Iris pigment epithelial cell (primary cell): ENCODE data around the gene UNC5B.
"Not testable (repeated sequence)": the region's sequence is repeated elsewhere in the genome, so short reads cannot be mapped to it uniquely, and the experiment has no call there.

Source experiments
- DNase-seq: peaks from one replicate; pipeline ENCODE4 v3.0.0-alpha.2; 2011; ENCODE audit warnings: low read depth

The UNC5B gene

DNA sequence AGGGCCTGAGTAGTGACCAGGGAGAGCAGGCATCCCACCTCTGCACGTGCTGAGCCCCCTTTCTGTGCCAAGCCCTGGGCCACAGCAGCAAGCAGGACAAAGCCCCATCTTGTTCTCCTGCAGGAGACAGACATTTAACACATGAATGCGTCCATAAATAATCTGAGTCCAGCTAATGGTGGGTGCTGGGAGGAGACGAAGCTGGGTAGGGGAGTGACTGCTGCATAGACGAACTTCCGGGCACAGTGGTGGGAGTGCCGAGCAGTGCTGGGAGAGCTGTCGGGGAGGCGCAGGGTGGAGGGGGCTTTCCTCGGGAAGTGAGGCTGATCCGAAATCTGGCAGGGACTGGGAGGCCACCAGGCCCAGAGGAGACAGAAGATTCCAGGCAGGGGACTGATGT, 71.5 kb downstream of the UNC5B start:
- DNase-seq: no peak

DNA sequence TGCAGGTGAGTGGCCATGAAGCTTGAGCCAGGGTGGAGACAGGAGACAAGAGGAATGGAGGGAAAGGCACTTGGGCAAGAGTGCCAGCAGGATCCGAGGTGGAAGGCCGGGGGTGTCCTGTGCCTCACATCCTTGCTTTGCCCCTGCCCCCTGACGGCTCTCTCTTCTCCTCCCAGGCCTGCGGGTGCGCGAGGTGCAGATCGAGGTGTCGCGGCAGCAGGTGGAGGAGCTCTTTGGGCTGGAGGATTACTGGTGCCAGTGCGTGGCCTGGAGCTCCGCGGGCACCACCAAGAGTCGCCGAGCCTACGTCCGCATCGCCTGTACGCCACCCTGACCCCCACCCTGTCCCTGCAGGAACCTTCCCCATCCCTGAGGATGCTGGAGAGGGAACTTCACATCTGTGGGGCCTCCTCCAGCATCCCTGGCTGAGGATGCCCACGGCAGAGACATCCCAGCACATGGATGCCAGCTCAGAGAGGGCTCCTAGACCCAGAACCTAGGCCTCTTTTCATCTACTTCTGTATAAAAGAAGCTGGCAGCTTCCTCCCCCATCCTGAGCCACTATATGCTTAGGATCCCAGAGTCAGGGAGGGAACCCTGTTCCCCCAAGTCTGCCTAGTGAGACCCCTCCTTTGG, 72.3 kb downstream of the UNC5B start:
- DNase-seq: no peak

DNA sequence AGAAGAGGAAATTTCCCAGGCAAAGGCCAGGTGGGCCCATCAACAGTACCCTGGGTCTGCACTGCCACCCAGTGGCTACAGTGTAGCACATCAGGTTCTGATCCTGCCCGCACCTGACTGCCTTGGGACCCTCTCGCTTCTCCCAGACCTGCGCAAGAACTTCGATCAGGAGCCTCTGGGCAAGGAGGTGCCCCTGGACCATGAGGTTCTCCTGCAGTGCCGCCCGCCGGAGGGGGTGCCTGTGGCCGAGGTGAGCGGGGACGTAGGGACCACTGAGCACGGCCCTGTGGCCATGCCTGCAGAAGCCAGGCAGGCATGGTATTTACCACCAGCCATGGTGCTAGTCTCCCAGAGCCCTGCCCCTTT, 72.8 kb downstream of the UNC5B start:
- peak; percentile 25 for DNase-seq

DNA sequence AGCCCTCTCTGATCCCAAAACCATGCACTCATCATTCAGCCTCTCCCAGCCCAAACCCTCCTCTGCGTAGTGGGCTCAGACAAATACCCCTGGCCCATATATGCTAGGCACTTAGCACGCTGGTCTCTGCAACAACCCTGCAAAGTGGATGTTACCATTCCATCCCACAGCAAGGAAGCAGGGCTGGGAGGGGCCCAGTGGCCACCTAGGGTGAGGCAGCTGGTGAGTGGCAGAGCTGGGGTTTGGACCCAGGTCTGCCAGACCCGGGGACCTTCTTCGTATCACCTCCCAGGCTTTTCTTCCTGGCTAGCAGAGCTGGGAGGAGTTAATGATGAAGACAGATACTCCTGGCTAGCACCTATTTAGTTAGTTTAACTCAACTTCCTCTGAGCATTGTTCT, 73.6 kb downstream of the UNC5B start:
- no peak for DNase-seq

DNA sequence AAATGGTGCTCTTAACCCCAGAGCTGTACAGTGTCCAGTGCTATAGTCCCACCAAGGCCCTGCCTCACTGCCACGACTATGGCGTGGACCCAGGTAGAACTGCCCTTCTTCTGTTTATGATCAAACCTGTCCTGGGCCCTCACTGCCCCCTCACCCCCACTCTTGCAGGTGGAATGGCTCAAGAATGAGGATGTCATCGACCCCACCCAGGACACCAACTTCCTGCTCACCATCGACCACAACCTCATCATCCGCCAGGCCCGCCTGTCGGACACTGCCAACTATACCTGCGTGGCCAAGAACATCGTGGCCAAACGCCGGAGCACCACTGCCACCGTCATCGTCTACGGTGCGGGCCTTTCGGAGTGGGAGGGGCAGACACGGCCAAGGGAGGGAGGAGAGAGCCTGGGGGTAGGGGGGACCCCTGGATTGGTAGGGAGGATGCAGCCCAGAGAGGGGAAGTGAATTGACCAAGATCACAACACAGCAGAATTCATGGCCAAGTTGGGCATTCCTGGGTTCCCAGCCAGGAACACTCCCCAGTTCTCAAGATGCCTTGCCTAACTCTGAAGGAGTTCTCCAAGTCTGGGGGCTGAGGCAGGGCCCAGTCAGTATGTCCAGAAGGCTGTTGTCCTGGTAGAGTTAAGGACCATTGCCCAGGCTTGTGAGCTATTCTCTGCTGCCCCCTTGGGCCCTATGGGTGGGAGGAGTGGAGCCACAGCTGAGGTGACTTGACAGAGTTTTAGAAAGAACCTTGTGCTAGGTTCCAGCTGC, 74.3 kb downstream of the UNC5B start:
- DNase-seq: no peak

DNA sequence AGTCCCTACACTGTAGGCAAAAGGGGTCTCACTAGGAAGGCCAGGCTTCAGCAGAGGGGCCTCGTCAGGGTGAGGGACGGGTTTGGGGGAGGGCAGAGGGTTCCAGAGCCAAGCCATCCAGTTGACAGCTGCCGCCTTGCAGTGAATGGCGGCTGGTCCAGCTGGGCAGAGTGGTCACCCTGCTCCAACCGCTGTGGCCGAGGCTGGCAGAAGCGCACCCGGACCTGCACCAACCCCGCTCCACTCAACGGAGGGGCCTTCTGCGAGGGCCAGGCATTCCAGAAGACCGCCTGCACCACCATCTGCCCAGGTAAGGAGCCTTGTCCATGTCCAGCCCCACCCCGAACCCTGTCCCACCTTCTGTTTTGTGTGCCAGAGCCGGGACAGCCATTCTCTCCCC, 75.1 kb downstream of the UNC5B start:
- DNase-seq: no peak

DNA sequence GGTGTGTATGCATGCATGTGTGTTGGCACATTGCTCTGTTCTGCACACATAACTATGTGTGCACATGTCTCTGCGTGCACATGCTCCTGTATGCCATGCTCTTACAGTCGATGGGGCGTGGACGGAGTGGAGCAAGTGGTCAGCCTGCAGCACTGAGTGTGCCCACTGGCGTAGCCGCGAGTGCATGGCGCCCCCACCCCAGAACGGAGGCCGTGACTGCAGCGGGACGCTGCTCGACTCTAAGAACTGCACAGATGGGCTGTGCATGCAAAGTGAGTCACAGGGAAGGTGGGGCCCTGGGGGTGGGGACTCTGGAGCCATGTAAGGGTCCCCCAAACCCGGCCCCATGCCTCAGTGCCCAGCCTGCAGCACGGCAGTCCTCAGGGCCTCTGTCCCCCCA, 76.1 kb downstream of the UNC5B start:
- no peak for DNase-seq

DNA sequence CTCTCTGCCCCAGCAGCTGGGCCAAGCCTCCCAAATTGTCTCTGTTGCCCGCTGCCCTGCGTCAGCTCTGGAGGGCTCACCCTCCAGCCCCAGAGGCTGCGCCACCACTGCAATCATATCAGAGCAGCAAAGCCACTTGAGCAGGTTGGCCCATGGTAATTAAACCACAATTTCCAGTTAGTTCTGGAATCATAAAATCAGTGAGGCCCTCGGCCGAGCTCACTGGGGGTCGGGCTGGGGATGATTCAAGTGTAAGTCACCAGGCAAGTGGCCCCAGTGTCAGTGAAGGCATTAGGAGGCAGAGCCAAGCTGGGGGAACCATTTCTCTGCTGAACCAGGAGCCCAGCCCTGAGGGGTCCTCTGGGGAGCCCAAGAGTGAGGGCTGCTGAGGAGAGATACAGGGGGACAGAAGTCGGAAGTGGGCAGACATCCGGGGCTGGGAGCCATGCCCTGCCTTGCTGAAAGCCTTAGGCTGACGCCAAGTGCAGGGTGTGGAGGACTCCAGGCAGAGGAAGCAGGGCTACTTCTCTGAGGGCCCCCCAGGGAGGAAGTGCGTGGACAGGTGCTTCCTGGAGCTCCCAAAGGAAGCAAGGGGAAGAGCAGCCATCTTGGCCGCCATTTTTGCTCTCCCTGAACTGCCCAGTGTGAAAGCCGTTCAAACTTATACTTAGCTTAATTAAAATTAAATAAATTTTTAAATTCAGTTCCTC, 77.2 kb downstream of the UNC5B start:
- no peak for DNase-seq

DNA sequence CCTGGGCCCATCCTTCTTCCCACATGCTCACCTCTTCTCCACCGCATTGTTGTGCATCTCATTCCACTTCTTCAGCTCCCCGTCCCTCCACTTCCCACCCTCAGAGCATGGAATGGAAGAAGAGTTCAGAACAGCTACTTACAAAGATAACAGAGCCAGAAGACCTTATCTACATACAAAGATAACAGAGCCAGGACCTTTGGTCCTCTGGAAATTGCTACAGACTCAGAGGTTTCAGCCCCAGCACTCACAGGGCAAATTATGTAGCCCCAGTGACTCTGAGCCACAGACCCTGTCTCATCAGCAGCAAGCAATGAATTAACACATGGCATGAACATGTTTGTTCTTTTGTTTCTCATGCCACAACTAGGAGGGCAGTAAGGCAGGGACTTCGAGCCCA, 78.0 kb downstream of the UNC5B start:
- DNase-seq: no peak

DNA sequence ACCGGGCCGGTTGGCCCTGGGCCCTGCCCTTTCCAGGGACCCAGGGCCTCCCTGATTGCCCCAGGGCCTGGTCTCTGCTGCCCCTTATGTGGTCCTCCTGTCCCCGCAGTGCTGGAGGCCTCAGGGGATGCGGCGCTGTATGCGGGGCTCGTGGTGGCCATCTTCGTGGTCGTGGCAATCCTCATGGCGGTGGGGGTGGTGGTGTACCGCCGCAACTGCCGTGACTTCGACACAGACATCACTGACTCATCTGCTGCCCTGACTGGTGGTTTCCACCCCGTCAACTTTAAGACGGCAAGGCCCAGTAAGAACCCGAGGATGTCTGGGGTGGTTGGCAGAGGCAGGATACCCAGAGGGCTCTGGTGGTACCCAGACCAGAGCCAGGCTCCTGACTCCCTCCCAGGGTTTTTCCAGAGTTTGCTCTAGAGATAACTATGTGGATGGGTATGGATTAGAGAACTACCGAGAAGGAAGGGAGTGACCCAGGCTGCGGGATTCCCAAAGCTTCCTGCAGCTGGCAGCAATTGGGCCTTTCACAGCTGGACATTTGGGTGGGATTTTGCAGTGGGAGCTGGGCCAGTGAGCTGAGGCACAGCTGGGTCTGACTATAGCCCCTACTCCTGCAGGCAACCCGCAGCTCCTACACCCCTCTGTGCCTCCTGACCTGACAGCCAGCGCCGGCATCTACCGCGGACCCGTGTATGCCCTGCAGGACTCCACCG, 78.6 kb downstream of the UNC5B start:
- DNase-seq: no peak

DNA sequence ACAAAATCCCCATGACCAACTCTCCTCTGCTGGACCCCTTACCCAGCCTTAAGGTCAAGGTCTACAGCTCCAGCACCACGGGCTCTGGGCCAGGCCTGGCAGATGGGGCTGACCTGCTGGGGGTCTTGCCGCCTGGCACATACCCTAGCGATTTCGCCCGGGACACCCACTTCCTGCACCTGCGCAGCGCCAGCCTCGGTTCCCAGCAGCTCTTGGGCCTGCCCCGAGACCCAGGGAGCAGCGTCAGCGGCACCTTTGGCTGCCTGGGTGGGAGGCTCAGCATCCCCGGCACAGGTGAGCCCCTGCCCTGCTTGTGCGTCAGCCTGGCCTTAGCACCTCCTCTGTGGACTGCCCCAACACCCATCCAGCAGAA, 79.1 kb downstream of the UNC5B start:
- DNase-seq: no peak

DNA sequence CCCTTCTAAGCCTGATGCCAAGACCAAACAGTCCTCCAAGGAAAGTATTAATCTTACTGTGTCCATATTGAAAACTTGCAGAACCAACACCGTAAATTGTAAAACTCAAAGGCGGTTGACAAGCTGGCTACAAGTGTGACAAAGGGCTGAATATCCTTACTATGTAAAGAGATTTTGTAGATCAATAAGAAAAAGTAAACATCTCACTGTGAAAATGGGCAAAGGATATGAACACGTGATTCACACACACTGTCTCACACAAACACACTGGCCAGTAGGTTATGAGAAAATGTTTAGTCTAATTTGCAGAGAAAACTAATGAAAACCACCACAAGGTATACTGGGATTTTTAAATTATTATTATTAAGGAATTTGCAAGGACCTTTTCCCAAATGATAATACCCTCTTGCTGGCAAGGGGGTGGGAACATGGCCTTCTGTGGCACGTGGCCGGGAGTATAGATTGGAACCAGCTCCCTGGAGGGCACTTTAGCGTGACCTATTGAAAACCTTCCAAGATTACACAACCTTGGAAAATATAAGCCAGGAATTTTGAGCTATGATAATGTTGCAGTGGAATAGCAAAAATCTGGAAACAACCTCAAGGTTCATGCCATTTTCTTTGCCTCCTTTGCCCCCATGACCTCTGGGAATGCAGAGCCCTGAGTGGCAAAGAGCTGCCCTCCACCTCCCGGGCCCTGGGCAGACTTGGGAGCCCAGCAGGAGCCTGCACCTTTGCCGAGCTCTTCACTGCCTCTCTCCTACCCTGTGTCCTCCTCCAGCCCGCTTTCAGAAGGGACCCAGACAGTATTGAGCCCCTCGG, 80.5 kb downstream of the UNC5B start:
- no peak for DNase-seq

DNA sequence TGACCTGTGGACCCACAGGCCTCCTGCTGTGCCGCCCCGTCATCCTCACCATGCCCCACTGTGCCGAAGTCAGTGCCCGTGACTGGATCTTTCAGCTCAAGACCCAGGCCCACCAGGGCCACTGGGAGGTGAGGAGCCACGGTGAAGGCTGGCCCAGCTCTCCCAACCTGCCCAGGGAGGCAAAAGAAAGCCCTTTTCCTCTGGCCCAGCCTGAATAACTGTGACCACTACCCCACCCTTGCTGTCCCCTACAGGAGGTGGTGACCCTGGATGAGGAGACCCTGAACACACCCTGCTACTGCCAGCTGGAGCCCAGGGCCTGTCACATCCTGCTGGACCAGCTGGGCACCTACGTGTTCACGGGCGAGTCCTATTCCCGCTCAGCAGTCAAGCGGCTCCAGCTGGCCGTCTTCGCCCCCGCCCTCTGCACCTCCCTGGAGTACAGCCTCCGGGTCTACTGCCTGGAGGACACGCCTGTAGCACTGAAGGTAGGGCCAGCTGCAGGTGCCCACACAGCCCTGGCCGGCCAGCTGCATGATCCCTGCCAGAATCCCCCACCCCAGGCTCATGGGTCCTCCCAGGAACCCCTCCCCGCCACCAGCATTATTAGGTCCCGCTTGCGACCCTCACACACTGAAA, 81.2 kb downstream of the UNC5B start:
- DNase-seq: no peak

DNA sequence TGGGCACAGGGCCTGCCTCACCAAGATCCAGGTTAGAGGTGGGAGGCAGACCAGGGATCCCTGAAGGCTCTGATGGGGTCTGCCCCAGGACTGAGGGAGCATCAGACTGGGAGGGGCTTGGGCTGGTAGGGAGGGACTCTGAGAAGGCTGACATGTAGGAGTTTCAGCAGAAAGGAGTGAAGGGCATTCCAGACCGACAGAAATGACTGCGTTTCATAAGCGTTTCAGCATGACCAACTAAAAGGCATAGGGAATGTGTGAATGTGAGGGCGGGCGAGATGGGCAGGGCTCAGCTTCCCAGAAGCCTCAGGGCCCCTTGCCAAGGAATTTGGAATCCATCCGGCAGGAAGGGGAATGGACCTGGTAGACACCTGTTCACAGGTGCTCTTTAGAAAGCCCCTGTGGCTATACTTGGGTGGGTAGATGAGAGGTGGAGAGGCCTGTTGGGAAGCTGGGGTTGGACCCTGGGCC, 81.8 kb downstream of the UNC5B start:
- no peak for DNase-seq

DNA sequence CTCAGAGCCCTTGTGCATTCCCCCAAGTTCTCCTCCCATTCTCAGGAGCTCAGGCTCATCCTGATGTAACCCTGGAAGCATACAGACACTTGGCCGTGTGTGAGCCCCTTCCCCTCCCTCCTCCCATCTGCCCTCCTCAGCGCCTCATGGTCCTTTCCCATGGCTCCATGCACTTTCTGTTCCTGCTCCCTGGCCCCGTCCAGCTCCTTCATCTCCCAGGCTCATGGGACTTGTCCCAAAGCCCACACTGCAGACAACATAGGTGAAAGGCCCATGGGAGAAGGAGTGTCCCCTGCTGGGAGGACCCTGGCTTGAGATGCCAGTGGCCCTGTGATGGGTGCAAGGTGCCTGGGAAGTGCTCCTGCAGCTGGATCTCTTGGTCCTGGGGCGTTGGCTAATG, 82.5 kb downstream of the UNC5B start:
- no peak for DNase-seq

DNA sequence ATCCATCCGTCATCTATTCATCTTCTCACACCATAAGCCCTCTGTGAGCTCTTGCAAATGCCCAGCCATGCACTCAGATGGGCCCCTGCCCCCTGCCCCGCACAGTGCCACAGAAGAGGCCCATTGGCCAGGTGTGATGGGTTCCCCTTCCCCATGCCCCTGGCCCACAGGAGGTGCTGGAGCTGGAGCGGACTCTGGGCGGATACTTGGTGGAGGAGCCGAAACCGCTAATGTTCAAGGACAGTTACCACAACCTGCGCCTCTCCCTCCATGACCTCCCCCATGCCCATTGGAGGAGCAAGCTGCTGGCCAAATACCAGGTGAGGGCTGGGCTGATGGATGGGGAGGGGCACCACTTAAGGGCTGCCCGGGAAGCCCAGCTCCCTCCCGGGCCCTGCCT, 83.3 kb downstream of the UNC5B start:
- no peak for DNase-seq

DNA sequence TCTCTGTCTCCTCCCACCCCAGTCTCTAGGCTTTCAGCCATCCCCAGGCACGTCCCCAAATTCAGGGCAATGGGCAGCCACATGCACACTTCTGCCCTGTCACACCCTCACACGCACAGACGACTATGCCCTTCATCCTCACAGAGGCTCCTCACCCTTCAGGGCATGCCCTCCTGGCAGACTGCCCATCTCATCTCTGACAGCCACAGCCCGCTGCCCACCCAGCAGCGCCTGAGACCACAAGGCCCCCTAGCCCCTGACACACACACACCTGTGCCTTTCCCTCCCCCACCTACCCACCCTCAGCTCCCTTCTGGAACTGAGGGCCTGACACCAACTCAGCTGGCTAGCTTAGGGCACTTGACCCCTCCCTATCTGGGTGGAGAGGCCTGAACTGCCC, 83.7 kb downstream of the UNC5B start:
- no peak for DNase-seq

DNA sequence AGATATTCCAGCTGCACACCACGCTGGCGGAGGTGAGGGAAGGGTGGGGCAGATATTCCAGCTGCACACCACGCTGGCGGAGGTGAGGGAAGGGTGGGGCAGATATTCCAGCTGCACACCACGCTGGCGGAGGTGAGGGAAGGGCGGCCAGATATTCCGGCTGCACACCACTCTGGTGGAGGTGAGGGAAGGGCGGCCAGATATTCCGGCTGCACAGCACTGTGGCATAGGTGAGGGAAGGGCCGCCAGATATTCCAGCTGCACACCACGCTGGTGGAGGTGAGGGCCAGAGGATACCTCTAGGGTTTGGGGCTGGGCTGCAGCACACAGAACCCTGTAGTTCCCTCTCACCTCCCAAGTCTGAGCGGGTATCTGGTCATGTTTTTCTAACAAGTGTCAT, 84.4 kb downstream of the UNC5B start:
- DNase-seq: not testable (repeated sequence)

DNA sequence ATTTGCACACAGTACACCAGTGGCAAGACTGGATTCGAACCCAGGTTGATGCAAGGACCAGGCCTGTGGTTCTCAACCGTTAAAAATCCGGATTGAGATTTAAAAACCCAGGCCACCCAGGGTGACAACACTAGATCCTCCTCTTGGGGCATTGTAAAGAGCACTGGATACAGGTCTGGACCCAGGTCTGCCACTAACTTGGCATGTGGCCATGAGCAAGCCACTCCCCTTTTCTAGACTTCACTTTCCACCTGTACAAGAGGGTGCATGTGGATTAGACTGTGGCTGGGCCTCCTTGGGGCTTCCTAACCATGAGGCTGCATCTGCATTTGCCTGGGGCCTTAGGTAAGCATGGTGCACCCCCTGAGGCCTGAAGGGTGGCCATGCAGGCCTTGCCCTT, 85.0 kb downstream of the UNC5B start:
- no peak for DNase-seq

DNA sequence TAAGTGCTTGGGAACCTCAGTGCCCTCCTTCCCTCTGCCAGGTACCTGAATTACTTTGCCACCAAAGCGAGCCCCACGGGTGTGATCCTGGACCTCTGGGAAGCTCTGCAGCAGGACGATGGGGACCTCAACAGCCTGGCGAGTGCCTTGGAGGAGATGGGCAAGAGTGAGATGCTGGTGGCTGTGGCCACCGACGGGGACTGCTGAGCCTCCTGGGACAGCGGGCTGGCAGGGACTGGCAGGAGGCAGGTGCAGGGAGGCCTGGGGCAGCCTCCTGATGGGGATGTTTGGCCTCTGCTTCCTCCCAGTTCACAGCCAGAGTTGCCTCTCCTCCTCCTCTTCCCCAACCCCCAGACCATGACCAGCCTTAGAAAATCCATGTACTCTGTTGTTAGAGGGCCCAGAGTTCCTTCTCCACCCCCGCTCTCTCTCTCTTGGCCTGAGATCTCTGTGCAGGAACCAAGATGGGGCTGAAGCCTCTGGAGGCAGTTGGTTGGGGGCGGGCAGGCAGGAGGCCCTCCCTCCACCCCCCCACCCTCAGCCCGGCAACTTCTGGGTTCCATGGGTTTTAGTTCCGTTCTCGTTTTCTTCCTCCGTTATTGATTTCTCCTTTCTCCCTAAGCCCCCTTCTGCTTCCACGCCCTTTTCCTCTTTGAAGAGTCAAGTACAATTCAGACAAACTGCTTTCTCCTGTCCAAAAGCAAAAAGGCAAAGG, 86.9 kb downstream of the UNC5B start:
- DNase-seq: no peak
